ENCODE measurements around the gene TPRA1. TPM values are rescaled to one million over a fixed set of nuclear protein-coding genes. Genes with fewer than 3 reads are reported as not detected.

TPRA1 gene
- total RNA-seq, 1 experiment from 2014 or later, result 24.2 TPM

DNA sequence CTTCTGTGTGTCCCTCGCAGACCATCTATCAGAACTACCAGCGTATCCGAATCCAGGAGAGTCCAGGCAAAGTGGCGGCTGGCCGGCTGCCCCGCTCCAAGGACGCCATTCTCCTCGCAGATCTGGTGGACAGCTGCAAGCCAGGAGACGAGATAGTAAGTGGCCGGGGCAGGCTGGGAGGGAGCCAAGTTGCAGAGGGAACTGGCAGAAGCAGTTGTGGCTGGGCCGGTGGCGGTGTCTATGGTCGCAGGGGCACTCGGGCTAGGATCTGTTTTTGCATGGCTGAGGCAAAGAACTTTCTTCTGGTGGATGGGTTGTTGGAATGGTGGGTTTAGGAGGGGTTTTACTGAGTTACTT, 17.8 kb upstream of the TPRA1 start:
- Mint-ChIP-seq H3K9me3 (no peaks in the 10 kb centered on the region), H3K4me1 (no peaks in the 10 kb centered on the region), H3K27ac (no peak overlapping the region), H3K4me3 (no peak overlapping the region), H3K27me3 (ENCODE audit: low read depth) (no peaks in the 10 kb centered on the region), H3K36me3 (peaks cover 93% of the 10 kb centered on the region)
- TF ChIP-seq SMAD4 (CRISPR knock-in tag; IDR thresholded peaks at IDR 0.05) (no peak), GTF2I (CRISPR knock-in tag; conservative IDR thresholded peaks at IDR 0.05) (no peak), ZNF219 (CRISPR knock-in tag; IDR thresholded peaks at IDR 0.05; ENCODE audit: borderline replicate concordance) (no peak), MAX (CRISPR knock-in tag; IDR thresholded peaks at IDR 0.05) (no peak), ZNF263 (CRISPR knock-in tag; IDR thresholded peaks at IDR 0.05; ENCODE audit: low read depth) (no peak), IRF2 (CRISPR knock-in tag; IDR thresholded peaks at IDR 0.05; ENCODE audit: borderline replicate concordance, low read depth) (no peak), CREM (CRISPR knock-in tag; IDR thresholded peaks at IDR 0.05) (no peak), SP1 (CRISPR knock-in tag; conservative IDR thresholded peaks at IDR 0.05) (no peak), TCF7 (CRISPR knock-in tag; IDR thresholded peaks at IDR 0.05; ENCODE audit: low read depth) (no peak), NFATC4 (CRISPR knock-in tag; IDR thresholded peaks at IDR 0.05) (no peak), HMGA2 (CRISPR knock-in tag; IDR thresholded peaks at IDR 0.05) (no peak), ZBTB21 (CRISPR knock-in tag; IDR thresholded peaks at IDR 0.05; ENCODE audit: borderline replicate concordance) (no peak), ZNF396 (CRISPR knock-in tag; IDR thresholded peaks at IDR 0.05; ENCODE audit: borderline replicate concordance) (no peak)
- TF ChIP-seq, protein P1, sequence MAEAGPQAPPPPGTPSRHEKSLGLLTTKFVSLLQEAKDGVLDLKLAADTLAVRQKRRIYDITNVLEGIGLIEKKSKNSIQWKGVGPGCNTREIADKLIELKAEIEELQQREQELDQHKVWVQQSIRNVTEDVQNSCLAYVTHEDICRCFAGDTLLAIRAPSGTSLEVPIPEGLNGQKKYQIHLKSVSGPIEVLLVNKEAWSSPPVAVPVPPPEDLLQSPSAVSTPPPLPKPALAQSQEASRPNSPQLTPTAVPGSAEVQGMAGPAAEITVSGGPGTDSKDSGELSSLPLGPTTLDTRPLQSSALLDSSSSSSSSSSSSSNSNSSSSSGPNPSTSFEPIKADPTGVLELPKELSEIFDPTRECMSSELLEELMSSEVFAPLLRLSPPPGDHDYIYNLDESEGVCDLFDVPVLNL (CRISPR knock-in tag; IDR thresholded peaks at IDR 0.05; ENCODE audit: borderline replicate concordance, low read depth), result no peak
- TF ChIP-seq, protein P2, sequence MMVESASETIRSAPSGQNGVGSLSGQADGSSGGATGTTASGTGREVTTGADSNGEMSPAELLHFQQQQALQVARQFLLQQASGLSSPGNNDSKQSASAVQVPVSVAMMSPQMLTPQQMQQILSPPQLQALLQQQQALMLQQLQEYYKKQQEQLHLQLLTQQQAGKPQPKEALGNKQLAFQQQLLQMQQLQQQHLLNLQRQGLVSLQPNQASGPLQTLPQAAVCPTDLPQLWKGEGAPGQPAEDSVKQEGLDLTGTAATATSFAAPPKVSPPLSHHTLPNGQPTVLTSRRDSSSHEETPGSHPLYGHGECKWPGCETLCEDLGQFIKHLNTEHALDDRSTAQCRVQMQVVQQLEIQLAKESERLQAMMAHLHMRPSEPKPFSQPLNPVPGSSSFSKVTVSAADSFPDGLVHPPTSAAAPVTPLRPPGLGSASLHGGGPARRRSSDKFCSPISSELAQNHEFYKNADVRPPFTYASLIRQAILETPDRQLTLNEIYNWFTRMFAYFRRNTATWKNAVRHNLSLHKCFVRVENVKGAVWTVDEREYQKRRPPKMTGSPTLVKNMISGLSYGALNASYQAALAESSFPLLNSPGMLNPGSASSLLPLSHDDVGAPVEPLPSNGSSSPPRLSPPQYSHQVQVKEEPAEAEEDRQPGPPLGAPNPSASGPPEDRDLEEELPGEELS (CRISPR knock-in tag; IDR thresholded peaks at IDR 0.05), result no peak
- TF ChIP-seq, protein P3, sequence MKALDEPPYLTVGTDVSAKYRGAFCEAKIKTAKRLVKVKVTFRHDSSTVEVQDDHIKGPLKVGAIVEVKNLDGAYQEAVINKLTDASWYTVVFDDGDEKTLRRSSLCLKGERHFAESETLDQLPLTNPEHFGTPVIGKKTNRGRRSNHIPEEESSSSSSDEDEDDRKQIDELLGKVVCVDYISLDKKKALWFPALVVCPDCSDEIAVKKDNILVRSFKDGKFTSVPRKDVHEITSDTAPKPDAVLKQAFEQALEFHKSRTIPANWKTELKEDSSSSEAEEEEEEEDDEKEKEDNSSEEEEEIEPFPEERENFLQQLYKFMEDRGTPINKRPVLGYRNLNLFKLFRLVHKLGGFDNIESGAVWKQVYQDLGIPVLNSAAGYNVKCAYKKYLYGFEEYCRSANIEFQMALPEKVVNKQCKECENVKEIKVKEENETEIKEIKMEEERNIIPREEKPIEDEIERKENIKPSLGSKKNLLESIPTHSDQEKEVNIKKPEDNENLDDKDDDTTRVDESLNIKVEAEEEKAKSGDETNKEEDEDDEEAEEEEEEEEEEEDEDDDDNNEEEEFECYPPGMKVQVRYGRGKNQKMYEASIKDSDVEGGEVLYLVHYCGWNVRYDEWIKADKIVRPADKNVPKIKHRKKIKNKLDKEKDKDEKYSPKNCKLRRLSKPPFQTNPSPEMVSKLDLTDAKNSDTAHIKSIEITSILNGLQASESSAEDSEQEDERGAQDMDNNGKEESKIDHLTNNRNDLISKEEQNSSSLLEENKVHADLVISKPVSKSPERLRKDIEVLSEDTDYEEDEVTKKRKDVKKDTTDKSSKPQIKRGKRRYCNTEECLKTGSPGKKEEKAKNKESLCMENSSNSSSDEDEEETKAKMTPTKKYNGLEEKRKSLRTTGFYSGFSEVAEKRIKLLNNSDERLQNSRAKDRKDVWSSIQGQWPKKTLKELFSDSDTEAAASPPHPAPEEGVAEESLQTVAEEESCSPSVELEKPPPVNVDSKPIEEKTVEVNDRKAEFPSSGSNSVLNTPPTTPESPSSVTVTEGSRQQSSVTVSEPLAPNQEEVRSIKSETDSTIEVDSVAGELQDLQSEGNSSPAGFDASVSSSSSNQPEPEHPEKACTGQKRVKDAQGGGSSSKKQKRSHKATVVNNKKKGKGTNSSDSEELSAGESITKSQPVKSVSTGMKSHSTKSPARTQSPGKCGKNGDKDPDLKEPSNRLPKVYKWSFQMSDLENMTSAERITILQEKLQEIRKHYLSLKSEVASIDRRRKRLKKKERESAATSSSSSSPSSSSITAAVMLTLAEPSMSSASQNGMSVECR (CRISPR knock-in tag; IDR thresholded peaks at IDR 0.05; ENCODE audit: borderline replicate concordance), result no peak
- no peak for DNase-seq (ENCODE audit: low spot score)
- ChIA-PET POLR2A (interaction anchor here (0.5 kb wide), 1 partner anchor 55 kb away, joined by 3 read pairs; no protein-coding TSS in a partner anchor), CTCF (no interaction called here)
- no peak for ATAC-seq

GRCh38 chr3:127607675-127608361, 17.3 kb upstream of the TPRA1 start:
- POLR2A ChIA-PET, result interaction anchor here (0.5 to 0.8 kb wide), 2 partner anchors 26 to 54 kb away, joined by 3 read pairs; no protein-coding TSS in a partner anchor
- DNase-seq (ENCODE audit: low spot score) (no peak), ATAC-seq (no peak)
- no peaks in the 10 kb centered on the region for H3K9me3 Mint-ChIP-seq
- TF ChIP-seq PREB (CRISPR knock-in tag; IDR thresholded peaks at IDR 0.05; ENCODE audit: borderline replicate concordance) (no peak), USF1 (CRISPR knock-in tag; IDR thresholded peaks at IDR 0.05) (no peak), E2F1 (CRISPR knock-in tag; IDR thresholded peaks at IDR 0.05) (no peak), JUN (CRISPR knock-in tag; IDR thresholded peaks at IDR 0.05) (no peak)
- H3K27ac Mint-ChIP-seq, result no peak overlapping the region
- H3K4me3 Mint-ChIP-seq, result no peak overlapping the region
- peaks cover 88% of the 10 kb centered on the region for H3K36me3 Mint-ChIP-seq
- H3K4me1 Mint-ChIP-seq, result no peaks in the 10 kb centered on the region
- no peaks in the 10 kb centered on the region for H3K27me3 Mint-ChIP-seq (ENCODE audit: low read depth)
- CTCF ChIA-PET, result no interaction called here
